GM23338 (cell line): ENCODE measurements around the gene NT5C. TPM values are rescaled to one million over a fixed set of nuclear protein-coding genes. Genes with fewer than 3 reads are reported as not detected.

Experiments
- ATAC-seq: fragments of 200-7000 bp; cut with Tn5 transposase; 3 replicates; pipeline ENCODE4 v1.9.1; 2020
- DNase-seq: peaks from one replicate; pipeline ENCODE4 v3.0.0-alpha.2; 2015; ENCODE audit warnings: low spot score
- H2AFZ ChIP-seq: fragments of 200-600 bp; sonication (generic); 2 replicates; pipeline ENCODE4 v1.8.0; 2016; ENCODE audit warnings: antibody characterized with exemption, mild to moderate bottlenecking, moderate library complexity
- H3F3A ChIP-seq: fragments of 200-600 bp; sonication (generic); replicated peaks from 2 replicates; pipeline ENCODE4 v1.8.0; 2017; ENCODE audit warnings: antibody characterized with exemption, mixed run types, low read depth
- H3K27ac ChIP-seq: fragments of 200-600 bp; sonication (generic); 2 replicates; pipeline ENCODE4 v1.6.1; 2016; ENCODE audit warnings: low read depth
- H3K27me3 ChIP-seq: fragments of 200-600 bp; sonication (generic); 2 replicates; pipeline ENCODE4 v1.8.0; 2016; ENCODE audit warnings: mild to moderate bottlenecking, mixed run types, moderate library complexity; ENCODE audit not compliant: insufficient read depth
- H3K36me3 ChIP-seq: fragments of 200-600 bp; sonication (generic); 2 replicates; pipeline ENCODE4 v1.8.0; 2016; ENCODE audit warnings: mild to moderate bottlenecking; ENCODE audit not compliant: insufficient read depth
- H3K4me1 ChIP-seq: fragments of 200-600 bp; sonication (generic); 2 replicates; pipeline ENCODE4 v1.8.0; 2016; ENCODE audit warnings: mild to moderate bottlenecking, moderate library complexity; ENCODE audit not compliant: insufficient read depth
- H3K4me2 ChIP-seq: fragments of 200-600 bp; sonication (generic); 2 replicates; pipeline ENCODE4 v1.7.1; 2017; ENCODE audit warnings: mixed run types
- H3K4me3 ChIP-seq: fragments of 200-600 bp; sonication (generic); 2 replicates; pipeline ENCODE4 v1.6.1; 2016; ENCODE audit warnings: mixed run types
- H3K79me2 ChIP-seq: fragments of 200-600 bp; sonication (generic); replicated peaks from 2 replicates; pipeline ENCODE4 v1.8.0; 2017; ENCODE audit warnings: mild to moderate bottlenecking; ENCODE audit not compliant: insufficient read depth
- H3K9me2 ChIP-seq: fragments of 200-600 bp; sonication (generic); 2 replicates; pipeline ENCODE4 v1.8.0; 2017; ENCODE audit not compliant: insufficient read depth
- H4K20me1 ChIP-seq: fragments of 200-600 bp; sonication (generic); replicated peaks from 2 replicates; pipeline ENCODE4 v1.8.0; 2017; ENCODE audit warnings: mild to moderate bottlenecking; ENCODE audit not compliant: insufficient read depth
- H3K27ac Mint-ChIP-seq: 2 replicates; pipeline ENCODE4 v1.8.0; 2020; ENCODE audit warnings: inconsistent platforms, mild to moderate bottlenecking, moderate library complexity, mixed read lengths
- H3K27me3 Mint-ChIP-seq: 3 replicates; pipeline ENCODE4 v1.8.0; 2022; ENCODE audit warnings: low read depth, mild to moderate bottlenecking, moderate library complexity, mixed read lengths, inconsistent platforms; ENCODE audit not compliant: insufficient read depth, poor library complexity
- H3K36me3 Mint-ChIP-seq: 3 replicates; pipeline ENCODE4 v1.8.0; 2021; ENCODE audit warnings: low read depth, mild to moderate bottlenecking, inconsistent platforms, moderate library complexity, mixed read lengths
- H3K4me1 Mint-ChIP-seq: 3 replicates; pipeline ENCODE4 v1.8.0; 2020; ENCODE audit warnings: mild to moderate bottlenecking, inconsistent platforms, mixed read lengths
- H3K4me3 Mint-ChIP-seq: 3 replicates; pipeline ENCODE4 v1.8.0; 2021; ENCODE audit warnings: moderate library complexity, mild to moderate bottlenecking, inconsistent platforms, mixed read lengths
- H3K9me3 Mint-ChIP-seq: 3 replicates; pipeline ENCODE4 v1.8.0; 2020; ENCODE audit warnings: moderate library complexity, mild to moderate bottlenecking, inconsistent platforms, mixed read lengths
- CREB1 ChIP-seq: fragments of 250-450 bp; sonication (Bioruptor Pico); IDR thresholded peaks from 2 replicates; pipeline ENCODE4 v1.5.0; 2020; ENCODE audit warnings: low read depth, mild to moderate bottlenecking, moderate library complexity
- EZH2phosphoT487 ChIP-seq: fragments of 200-600 bp; sonication (generic); IDR thresholded peaks from one replicate; pipeline ENCODE4 v1.8.1; 2018; ENCODE audit warnings: antibody characterized with exemption; ENCODE audit not compliant: unreplicated experiment
- JUNB ChIP-seq: IDR thresholded peaks from one replicate; pipeline ENCODE4 v1.6.1; 2016; ENCODE audit warnings: antibody characterized with exemption; ENCODE audit not compliant: unreplicated experiment
- NANOG ChIP-seq: IDR thresholded peaks from 2 replicates; pipeline ENCODE4 v1.6.1; 2016; ENCODE audit warnings: antibody characterized with exemption, borderline replicate concordance
- POLR2AphosphoS5 ChIP-seq: IDR thresholded peaks from 2 replicates; pipeline ENCODE4 v1.6.1; 2016; ENCODE audit warnings: antibody characterized with exemption, low read depth
- STAT1 ChIP-seq: IDR thresholded peaks from one replicate; pipeline ENCODE4 v1.6.1; 2016; ENCODE audit warnings: antibody characterized with exemption; ENCODE audit not compliant: unreplicated experiment
- ZNF114 ChIP-seq: fragments of 250-450 bp; sonication (Bioruptor Pico); IDR thresholded peaks from 2 replicates; pipeline ENCODE4 v1.5.0; 2020; ENCODE audit warnings: mild to moderate bottlenecking, moderate library complexity
- polyA plus RNA-seq: library from polyadenylated mRNA; unstranded; fragments of >200 nt; fragmentation: Nextera tagmentation; extraction: Ambion mirVana; gene quantifications from 2 replicates; pipeline ENCODE4 v1.2.1, GENCODE V29; 2016
- total RNA-seq: library from RNA; depleted of rRNA; stranded (reverse); fragments of >200 nt; shearing (Covaris generic); gene quantifications from 2 replicates; pipeline ENCODE4 v1.2.3, GENCODE V29; 2014
- TF ChIP-seq, protein P1 (sequence below), 2 experiments: fragments of 200-600 bp in 1 of 2; sonication (generic) in 1 of 2; conservative IDR thresholded peaks; 2 replicates each; pipeline versions ENCODE4 v1.5.1 to v1.6.1; 2016 to 2017; ENCODE audit warnings: antibody characterized with exemption in 2 of 2, low read depth in 2 of 2, mild to moderate bottlenecking in 2 of 2, moderate library complexity in 1 of 2
- TF ChIP-seq, protein P2 (sequence below): IDR thresholded peaks from 2 replicates; pipeline ENCODE4 v1.6.1; 2016; ENCODE audit warnings: antibody characterized with exemption
- TF ChIP-seq, protein P3 (sequence below): IDR thresholded peaks from one replicate; pipeline ENCODE4 v1.6.1; 2018; ENCODE audit warnings: antibody characterized with exemption; ENCODE audit not compliant: unreplicated experiment

NT5C gene
- total and polyA plus RNA-seq, 2 experiments from 2014 or later: 91.7 to 120 TPM

DNA sequence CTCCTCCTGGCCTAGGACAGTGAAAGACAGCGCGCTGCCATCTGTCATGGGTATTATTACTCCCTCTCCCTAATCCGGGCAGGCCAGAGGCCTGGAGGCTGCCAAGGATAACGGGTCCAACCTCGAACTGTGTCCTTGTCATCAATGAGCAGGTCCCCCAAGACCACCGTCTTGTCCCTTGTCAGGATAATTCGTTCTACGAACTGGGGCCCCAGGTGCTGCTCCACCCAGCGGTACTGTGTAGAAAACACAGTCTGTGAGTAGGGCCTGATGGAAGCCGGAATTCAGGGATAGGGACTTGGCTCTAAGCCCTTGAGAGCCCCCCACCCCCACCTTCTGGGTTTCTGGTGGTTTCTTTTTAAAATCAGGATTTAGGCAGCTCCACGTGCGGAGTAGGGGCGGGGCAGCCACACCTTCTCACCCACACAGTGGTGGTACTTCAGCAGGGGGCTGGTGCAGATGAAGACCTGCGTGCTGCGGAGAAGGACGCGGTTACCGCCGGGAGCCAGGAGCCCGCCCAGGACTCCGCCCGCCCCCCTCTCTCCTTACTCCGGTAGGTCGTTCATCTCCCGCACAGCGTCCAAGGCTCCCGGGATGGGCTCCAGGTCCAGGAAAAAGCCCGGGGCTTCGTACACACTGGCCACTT lies 787 bp downstream of the NT5C start (continued):
- TF ChIP-seq, protein P1, sequence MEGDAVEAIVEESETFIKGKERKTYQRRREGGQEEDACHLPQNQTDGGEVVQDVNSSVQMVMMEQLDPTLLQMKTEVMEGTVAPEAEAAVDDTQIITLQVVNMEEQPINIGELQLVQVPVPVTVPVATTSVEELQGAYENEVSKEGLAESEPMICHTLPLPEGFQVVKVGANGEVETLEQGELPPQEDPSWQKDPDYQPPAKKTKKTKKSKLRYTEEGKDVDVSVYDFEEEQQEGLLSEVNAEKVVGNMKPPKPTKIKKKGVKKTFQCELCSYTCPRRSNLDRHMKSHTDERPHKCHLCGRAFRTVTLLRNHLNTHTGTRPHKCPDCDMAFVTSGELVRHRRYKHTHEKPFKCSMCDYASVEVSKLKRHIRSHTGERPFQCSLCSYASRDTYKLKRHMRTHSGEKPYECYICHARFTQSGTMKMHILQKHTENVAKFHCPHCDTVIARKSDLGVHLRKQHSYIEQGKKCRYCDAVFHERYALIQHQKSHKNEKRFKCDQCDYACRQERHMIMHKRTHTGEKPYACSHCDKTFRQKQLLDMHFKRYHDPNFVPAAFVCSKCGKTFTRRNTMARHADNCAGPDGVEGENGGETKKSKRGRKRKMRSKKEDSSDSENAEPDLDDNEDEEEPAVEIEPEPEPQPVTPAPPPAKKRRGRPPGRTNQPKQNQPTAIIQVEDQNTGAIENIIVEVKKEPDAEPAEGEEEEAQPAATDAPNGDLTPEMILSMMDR (conservative IDR thresholded peaks at IDR 0.05; ENCODE audit: low read depth in 2 of 2): peak; percentile 68 to 78

DNA sequence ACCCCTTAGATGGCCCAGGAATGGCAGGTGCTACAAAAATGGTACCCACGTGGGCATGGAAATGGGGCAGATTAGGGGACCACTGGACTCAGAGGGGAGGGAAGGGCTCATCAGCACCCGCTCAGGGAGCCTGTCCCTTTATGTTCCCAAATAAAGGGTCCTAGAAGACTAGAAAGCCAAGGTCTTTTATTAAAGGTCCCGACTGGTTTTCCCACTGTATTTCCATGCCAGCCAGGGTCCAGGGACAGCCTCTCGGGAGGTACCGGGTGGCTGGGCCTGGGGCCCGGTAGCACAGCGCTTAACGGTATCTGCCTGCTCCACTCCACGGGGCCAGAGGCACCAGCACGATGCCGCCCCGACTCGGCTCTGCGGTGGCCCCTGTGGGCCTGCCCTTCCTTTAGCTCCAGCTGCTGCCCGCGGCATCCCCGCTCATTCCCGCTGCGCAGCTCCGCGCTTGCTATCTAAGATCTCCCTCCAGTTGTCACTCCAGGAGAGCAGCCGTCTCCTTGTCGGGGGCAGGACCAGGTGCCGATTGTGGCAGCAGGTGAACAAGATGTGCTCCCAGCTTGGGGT lies 1.4 kb downstream of the NT5C start:
- no peaks in the 10 kb centered on the region for H3K27me3 ChIP-seq
- no peaks in the 10 kb centered on the region for H3K9me2 ChIP-seq
- peaks cover 7% of the 10 kb centered on the region; the same call in 1 of the 2 replicates for H4K20me1 ChIP-seq
- Mint-ChIP-seq H3K9me3 (no peaks in the 10 kb centered on the region), H3K4me3 (peak overlapping the region; percentile 91), H3K4me1 (peaks cover 14% of the 10 kb centered on the region), H3K27ac (peak overlapping the region; percentile 90), H3K27me3 (peaks cover 35% of the 10 kb centered on the region), H3K36me3 (peaks cover 24% of the 10 kb centered on the region)
- peak overlapping the region; percentile 95 for H3K4me3 ChIP-seq
- H3K4me2 ChIP-seq: peak overlapping the region; percentile 96
- no peak for DNase-seq
- H3K79me2 ChIP-seq: peaks cover 7% of the 10 kb centered on the region
- no peak overlapping the region for H2AFZ ChIP-seq
- no peak; the same call in 2 of the 3 replicates for ATAC-seq
- 0 out of 2 replicates have a peak overlapping the region, but pooled peaks have one; percentile 32 for H3K27ac ChIP-seq
- no peaks in the 10 kb centered on the region for H3K36me3 ChIP-seq
- TF ChIP-seq EZH2phosphoT487: no peak
- peak; percentile 25; the same call in 1 of the 2 replicates for TF ChIP-seq POLR2AphosphoS5
- H3K4me1 ChIP-seq: peaks cover 14% of the 10 kb centered on the region
- H3F3A ChIP-seq: peaks cover 52% of the 10 kb centered on the region

DNA sequence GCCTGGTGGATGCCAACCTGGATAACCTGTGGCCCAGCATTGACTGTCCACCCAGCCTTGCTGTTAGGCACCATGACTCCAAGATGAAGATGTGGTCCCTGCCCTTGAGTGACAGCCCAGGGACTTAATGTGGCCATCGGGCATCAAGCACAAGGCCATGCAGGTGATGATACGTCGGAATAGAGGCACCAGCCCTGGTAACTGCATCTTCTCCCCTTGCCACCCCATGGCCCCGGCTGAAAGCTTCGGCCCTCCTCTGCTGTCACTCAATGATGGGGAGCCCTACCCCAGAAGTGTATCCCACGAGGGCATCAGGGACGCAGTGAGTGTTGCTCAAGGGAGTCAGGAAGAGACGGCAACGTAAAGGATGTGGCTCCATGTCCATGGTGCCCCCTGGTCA lies 2.0 kb downstream of the NT5C start:
- H3K27ac ChIP-seq: no peak overlapping the region
- peaks cover 19% of the 10 kb centered on the region for H3K36me3 Mint-ChIP-seq
- no peaks in the 10 kb centered on the region for H3K9me2 ChIP-seq
- peak overlapping the region; percentile 42; the same call in 2 of the 3 replicates for H3K4me3 Mint-ChIP-seq
- no peak overlapping the region; the same call in 1 of the 2 replicates for H3K4me2 ChIP-seq
- no peaks in the 10 kb centered on the region for H3K36me3 ChIP-seq
- H2AFZ ChIP-seq: no peak overlapping the region
- DNase-seq (no peak), ATAC-seq (no peak)
- peaks cover 47% of the 10 kb centered on the region for H3F3A ChIP-seq
- H4K20me1 ChIP-seq: peaks cover 4% of the 10 kb centered on the region; the same call in 1 of the 2 replicates
- peaks cover 7% of the 10 kb centered on the region for H3K79me2 ChIP-seq
- H3K4me1 Mint-ChIP-seq: peaks cover 14% of the 10 kb centered on the region
- no peaks in the 10 kb centered on the region for H3K27me3 ChIP-seq
- H3K4me1 ChIP-seq: peaks cover 14% of the 10 kb centered on the region
- H3K9me3 Mint-ChIP-seq: no peaks in the 10 kb centered on the region
- H3K4me3 ChIP-seq: no peak overlapping the region
- no peak overlapping the region for H3K27ac Mint-ChIP-seq
- peaks cover 33% of the 10 kb centered on the region for H3K27me3 Mint-ChIP-seq
- no peak for TF ChIP-seq STAT1
- no peak for TF ChIP-seq JUNB
- TF ChIP-seq NANOG: no peak
- TF ChIP-seq, protein P2, sequence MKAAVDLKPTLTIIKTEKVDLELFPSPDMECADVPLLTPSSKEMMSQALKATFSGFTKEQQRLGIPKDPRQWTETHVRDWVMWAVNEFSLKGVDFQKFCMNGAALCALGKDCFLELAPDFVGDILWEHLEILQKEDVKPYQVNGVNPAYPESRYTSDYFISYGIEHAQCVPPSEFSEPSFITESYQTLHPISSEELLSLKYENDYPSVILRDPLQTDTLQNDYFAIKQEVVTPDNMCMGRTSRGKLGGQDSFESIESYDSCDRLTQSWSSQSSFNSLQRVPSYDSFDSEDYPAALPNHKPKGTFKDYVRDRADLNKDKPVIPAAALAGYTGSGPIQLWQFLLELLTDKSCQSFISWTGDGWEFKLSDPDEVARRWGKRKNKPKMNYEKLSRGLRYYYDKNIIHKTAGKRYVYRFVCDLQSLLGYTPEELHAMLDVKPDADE: no peak
- TF ChIP-seq ZNF114: no peak
- TF ChIP-seq, protein P3, sequence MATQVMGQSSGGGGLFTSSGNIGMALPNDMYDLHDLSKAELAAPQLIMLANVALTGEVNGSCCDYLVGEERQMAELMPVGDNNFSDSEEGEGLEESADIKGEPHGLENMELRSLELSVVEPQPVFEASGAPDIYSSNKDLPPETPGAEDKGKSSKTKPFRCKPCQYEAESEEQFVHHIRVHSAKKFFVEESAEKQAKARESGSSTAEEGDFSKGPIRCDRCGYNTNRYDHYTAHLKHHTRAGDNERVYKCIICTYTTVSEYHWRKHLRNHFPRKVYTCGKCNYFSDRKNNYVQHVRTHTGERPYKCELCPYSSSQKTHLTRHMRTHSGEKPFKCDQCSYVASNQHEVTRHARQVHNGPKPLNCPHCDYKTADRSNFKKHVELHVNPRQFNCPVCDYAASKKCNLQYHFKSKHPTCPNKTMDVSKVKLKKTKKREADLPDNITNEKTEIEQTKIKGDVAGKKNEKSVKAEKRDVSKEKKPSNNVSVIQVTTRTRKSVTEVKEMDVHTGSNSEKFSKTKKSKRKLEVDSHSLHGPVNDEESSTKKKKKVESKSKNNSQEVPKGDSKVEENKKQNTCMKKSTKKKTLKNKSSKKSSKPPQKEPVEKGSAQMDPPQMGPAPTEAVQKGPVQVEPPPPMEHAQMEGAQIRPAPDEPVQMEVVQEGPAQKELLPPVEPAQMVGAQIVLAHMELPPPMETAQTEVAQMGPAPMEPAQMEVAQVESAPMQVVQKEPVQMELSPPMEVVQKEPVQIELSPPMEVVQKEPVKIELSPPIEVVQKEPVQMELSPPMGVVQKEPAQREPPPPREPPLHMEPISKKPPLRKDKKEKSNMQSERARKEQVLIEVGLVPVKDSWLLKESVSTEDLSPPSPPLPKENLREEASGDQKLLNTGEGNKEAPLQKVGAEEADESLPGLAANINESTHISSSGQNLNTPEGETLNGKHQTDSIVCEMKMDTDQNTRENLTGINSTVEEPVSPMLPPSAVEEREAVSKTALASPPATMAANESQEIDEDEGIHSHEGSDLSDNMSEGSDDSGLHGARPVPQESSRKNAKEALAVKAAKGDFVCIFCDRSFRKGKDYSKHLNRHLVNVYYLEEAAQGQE: no peak
- TF ChIP-seq CREB1 (CRISPR knock-in tag): no peak
